Lower leg skin (tissue), 4 donors: ENCODE results near the gene ZFTA. TPM values are rescaled to one million over a fixed set of nuclear protein-coding genes. Genes with fewer than 3 reads are reported as not detected.

Experiments used
- DNase-seq, 2 donors: peaks; one replicate each; pipeline ENCODE4 v3.0.0-alpha.2; 2019; ENCODE audit warnings: low spot score in 2 of 2
- H3K4me3 ChIP-seq: fragments of 200-600 bp; sonication (generic); 2 replicates; pipeline ENCODE4 v1.5.1; 2017; ENCODE audit warnings: mild to moderate bottlenecking, low read depth; ENCODE audit not compliant: poor library complexity, severe bottlenecking
- CTCF ChIP-seq, 3 donors: fragments of 450-650 bp; IDR thresholded peaks; one replicate each; pipeline ENCODE4 v1.5.1; 2016; ENCODE audit warnings: antibody characterized with exemption in 3 of 3, mild to moderate bottlenecking in 3 of 3, moderate library complexity in 2 of 3
- POLR2A ChIP-seq, 2 donors: fragments of 450-650 bp; IDR thresholded peaks; one replicate each; pipeline ENCODE4 v1.6.1; 2016 to 2017; ENCODE audit warnings: antibody characterized with exemption in 2 of 2, mild to moderate bottlenecking in 1 of 2, moderate library complexity in 1 of 2
- WGBS, 2 donors: methylation state at CpG; one replicate each; pipeline ENCODE4 v1.1.5; 2018; 5-methylcytosine and 5-hydroxymethylcytosine counted together
- intact Hi-C: fragments of 100-400 bp; cut with DNase I; formaldehyde crosslinking; loops from one replicate; pipeline ENCODE4 v1.15.0; 2023; ENCODE audit warnings: low total_unique reads
- total RNA-seq, 4 donors: library from RNA; depleted of rRNA; stranded (reverse); fragments of >200 nt; gene quantifications; one replicate each; pipeline ENCODE4 v1.1.0, GENCODE V29; 2016

ZFTA gene
- total RNA-seq, 4 donors from 2014 or later: 7.8 to 9.8 (median 8.6) TPM

GRCh38 chr11:63765688-63766241 is 2.8 kb downstream of the ZFTA start:
- H3K4me3 ChIP-seq: no peak overlapping the region
- DNase-seq: no peak
- intact Hi-C loops: loop anchor here (10.0 kb wide), 1 partner anchor 179 kb away; no protein-coding TSS in a partner anchor
- WGBS, 2 donors: 72 to 86% methylated on average over 18 of the region's 18 CpGs
- TF ChIP-seq POLR2A (IDR thresholded peaks at IDR 0.05): no peak
- no peak for TF ChIP-seq CTCF (IDR thresholded peaks at IDR 0.05)

DNA sequence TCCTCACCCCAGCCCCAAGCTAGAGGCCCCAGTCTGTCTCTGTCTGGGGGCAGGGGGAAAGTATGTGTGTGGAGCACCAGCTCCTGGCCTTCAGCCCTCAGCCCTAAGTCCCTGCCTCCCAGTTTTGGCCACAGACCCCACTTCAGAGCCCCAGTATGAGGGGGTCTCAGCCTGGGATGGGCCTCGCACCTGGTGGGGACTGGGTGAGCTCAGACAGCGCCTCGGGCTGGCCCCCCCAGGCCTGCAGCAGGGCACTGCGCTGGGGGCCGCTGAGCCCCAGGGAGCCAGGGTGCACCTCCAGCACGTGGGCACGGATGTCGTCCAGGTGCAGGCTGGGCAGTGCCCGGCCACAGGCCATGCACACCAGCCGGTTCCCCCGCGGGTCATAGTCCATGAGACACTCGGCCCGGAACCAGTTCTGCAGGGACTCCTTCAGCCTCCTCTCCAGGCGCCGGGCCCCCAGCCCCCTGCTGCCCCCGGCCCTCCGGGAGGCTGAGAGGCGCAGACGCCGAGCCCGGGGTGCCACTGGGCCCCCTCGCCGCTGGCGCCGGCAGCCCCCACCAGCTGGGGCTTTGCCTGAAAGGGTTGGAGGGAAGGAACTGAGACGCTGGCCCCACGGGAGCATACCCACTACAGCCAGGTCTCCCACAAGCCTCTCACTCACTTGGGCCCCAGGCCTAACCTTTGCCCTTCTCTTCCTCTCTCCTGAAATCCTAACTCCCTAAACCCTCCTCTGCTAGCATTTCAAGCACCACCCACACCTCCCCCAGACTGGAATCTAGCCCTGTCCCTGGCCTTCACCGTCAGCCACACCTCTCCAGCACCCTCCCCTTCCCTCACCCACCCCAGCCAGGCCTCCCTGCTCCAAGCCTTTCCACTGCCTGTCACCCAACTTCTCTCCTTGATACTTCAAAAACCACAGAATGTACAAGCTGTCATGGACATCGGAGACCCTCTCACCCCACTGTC is 3.6 kb downstream of the ZFTA start:
- TF ChIP-seq CTCF (IDR thresholded peaks at IDR 0.05) (no peak), POLR2A (IDR thresholded peaks at IDR 0.05) (no peak)
- WGBS, 2 donors: 82 to 85% methylated on average over 11 to 30 of the region's 30 CpGs
- intact Hi-C loops: loop anchor here (10.0 kb wide), 1 partner anchor 180 kb away; no protein-coding TSS in a partner anchor
- H3K4me3 ChIP-seq: no peak overlapping the region
- DNase-seq: peak in 1 of 2 donors; percentile 80

GRCh38 chr11:63764340-63764678 is 4.3 kb downstream of the ZFTA start:
- 83 to 86% methylated on average over 14 to 18 of the region's 23 CpGs for WGBS, 2 donors

GRCh38 chr11:63763496-63764339 is 4.9 kb downstream of the ZFTA start:
- no peak overlapping the region for H3K4me3 ChIP-seq
- WGBS, 2 donors: 69 to 73% methylated on average over 78 to 81 of the region's 82 CpGs
- peak in 1 of 2 donors; percentile 74 for DNase-seq
- TF ChIP-seq CTCF (IDR thresholded peaks at IDR 0.05) (no peak), POLR2A (IDR thresholded peaks at IDR 0.05) (no peak)
- intact Hi-C loops: loop anchor here (10.0 kb wide), 1 partner anchor 181 kb away; no protein-coding TSS in a partner anchor

More at GRCh38 chr11:63764340-63764678, 4.3 kb downstream of the ZFTA start:
- DNase-seq: no peak
- no peak overlapping the region for H3K4me3 ChIP-seq
- TF ChIP-seq CTCF (IDR thresholded peaks at IDR 0.05): no peak
- no peak for TF ChIP-seq POLR2A (IDR thresholded peaks at IDR 0.05)
- intact Hi-C loops: loop anchor here (10.0 kb wide), 1 partner anchor 180 kb away; no protein-coding TSS in a partner anchor
